AG08396 (cell line): Measurements from ENCODE around the gene SH2D3A.
"Not testable (repeated sequence)": the region's sequence is repeated elsewhere in the genome, so short reads cannot be mapped to it uniquely, and the experiment has no call there.

Source experiments
- DNase-seq: peaks from one replicate; pipeline ENCODE4 v3.0.0; 2012; ENCODE audit warnings: low spot score, mixed read lengths

Gene SH2D3A

GRCh38 chr19:6761053-6761676 lies 6.1 kb downstream of the SH2D3A start:
- peak; percentile 44 for DNase-seq

- DNase-seq: no peak
Measured at GRCh38 chr19:6760606-6761005, 6.6 kb downstream of the SH2D3A start.

GRCh38 chr19:6754653-6755463 lies 12.4 kb downstream of the SH2D3A start:
- DNase-seq: no peak

GRCh38 chr19:6754136-6754535 lies 13.1 kb downstream of the SH2D3A start:
- DNase-seq: no peak

- DNase-seq: peak; percentile 90
Measured at GRCh38 chr19:6753178-6754031, 13.8 kb downstream of the SH2D3A start.

- DNase-seq: no peak
Measured at GRCh38 chr19:6752256-6753177, 14.7 kb downstream of the SH2D3A start.

- DNase-seq: no peak
Measured at GRCh38 chr19:6751189-6751588, 16.0 kb downstream of the SH2D3A start.

GRCh38 chr19:6750062-6750461 lies 17.2 kb downstream of the SH2D3A start:
- DNase-seq: no peak

- not testable (repeated sequence) for DNase-seq
Measured at GRCh38 chr19:6748543-6748942, 18.7 kb downstream of the SH2D3A start.

GRCh38 chr19:6745965-6746364 lies 21.3 kb downstream of the SH2D3A start:
- no peak for DNase-seq

GRCh38 chr19:6744381-6745301 lies 22.6 kb downstream of the SH2D3A start:
- DNase-seq: peak; percentile 95

- no peak for DNase-seq
Measured at GRCh38 chr19:6743714-6744380, 23.4 kb downstream of the SH2D3A start.

- no peak for DNase-seq
Measured at GRCh38 chr19:6743066-6743465, 24.2 kb downstream of the SH2D3A start.

GRCh38 chr19:6740589-6741343 lies 26.5 kb downstream of the SH2D3A start:
- DNase-seq: no peak

GRCh38 chr19:6739883-6740588 lies 27.2 kb downstream of the SH2D3A start:
- DNase-seq: no peak

- DNase-seq: peak; percentile 96
Measured at GRCh38 chr19:6739390-6739882, 27.8 kb downstream of the SH2D3A start, which contains the start of gene TRIP10. TRIP10 (plus strand) TSS chr19:6739680; CDS start chr19:6739762, 82 bp downstream.

- DNase-seq: no peak
Measured at GRCh38 chr19:6738787-6739389, 28.3 kb downstream of the SH2D3A start.
